GM21723 (cell line): Measurements from ENCODE around the gene L1CAM.

Experiments used
- ATAC-seq: cut with Tn5 transposase; IDR thresholded peaks from one replicate; pipeline ENCODE4 v1.9.1; 2021; ENCODE audit warnings: mild to moderate bottlenecking, moderate library complexity; ENCODE audit not compliant: unreplicated experiment

Gene L1CAM

GRCh38 chrX:153903991-153904957 is 18.3 kb upstream of the L1CAM start, which contains the start of gene AVPR2:
Gene AVPR2, plus strand, starts transcription at chrX:153904673. Its CDS starts 473 bp downstream, at chrX:153905146.
- ATAC-seq = no peak

DNA sequence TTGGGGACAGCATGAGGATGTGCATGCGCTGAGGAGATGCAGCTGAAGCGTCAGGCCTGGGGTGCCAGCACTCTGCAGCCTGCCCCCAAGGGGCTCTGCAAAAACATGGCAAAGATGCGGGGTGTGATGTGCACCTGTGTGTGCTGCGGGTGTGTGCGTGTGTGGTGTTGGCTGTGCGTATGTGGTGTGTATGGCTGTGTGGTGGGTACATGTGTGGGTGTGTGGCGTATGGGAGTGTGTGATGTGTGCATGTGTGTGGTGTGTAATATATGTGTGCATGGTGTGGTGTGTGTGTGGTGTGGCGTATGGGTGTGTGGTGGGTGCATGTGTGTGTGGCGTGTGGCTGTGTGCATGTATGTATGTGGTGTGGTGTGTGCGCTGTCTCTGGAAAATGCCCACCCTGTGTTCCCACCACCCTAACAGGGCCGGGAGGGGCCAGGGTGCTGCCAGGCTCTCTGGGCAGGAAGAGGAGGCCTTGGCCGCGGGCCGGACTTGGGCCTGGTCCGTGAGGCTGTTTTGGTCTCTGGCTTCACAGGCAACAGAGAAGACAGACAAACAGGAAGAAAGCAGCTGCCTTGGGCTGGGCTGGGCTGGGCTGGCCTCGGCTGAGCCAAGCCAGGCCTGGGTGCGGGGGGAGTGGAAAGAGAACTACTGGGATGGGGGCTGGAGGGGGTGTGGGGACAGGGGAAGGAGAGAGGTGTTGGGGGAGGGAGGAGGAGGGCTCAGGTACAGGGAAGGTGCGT is 17.4 kb upstream of the L1CAM start:
- no peak for ATAC-seq

- no peak for ATAC-seq
These were observed 16.4 kb upstream of the L1CAM start for GRCh38 chrX:153902385-153902784.

DNA sequence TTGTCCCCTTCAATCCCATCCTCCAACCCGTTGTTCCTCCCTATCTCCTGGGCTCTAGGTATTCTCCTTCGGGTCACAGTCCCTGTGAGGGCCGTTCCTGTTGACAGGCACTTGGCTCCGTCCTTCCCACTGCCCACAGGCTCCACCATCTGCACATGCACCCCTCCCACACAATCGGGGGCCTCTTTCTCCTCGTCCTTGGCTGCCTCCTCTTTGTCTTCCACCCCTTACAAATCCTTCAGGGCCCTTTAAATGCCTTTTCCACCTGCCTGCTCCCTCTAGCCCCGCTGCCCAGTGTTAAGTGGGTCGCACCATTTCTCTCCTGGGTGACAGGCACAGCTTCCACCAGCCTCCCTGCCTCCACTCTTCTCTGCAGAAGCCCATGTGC is 15.8 kb upstream of the L1CAM start:
- ATAC-seq = no peak

DNA sequence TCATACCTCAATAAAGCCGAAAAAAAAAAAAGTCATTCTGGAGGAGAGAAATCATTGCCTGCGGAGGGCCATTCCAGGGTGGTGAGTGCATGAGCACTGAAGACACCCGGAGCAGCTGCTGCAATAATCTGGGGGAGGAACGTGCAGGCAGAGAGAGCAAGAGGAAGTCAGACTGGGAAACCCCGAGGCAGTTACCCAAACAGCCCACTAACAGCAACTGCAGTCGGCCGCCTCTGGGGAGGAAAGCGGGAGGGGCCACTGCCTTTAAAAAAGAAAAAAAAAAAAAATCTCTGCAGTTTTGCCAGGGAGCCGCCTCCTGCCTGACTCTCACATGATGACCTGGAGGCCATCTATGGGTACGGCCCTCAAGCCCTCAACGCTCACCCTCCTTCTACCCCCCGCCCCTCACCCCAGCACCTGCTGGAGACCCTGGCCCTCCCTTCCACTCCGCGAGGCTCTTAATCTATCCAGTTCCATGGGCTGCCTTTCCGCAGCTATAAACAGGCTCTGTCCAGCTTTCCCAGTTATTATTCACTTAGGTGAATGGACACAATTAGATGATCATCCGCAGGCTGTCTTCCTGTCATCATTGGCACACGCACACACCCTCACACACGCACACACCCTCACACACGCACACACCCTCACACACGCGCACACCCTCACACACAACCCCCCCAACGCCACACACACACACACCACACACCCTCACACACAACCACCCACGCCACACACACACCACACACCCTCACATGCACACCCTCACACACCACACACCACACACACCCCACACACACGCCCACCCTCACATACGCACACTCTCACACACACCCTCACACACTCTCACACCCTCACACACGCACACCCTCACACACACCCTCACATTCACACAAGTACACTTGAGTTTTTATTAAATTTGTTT is 15.1 kb upstream of the L1CAM start:
- peak; percentile 86 for ATAC-seq

DNA sequence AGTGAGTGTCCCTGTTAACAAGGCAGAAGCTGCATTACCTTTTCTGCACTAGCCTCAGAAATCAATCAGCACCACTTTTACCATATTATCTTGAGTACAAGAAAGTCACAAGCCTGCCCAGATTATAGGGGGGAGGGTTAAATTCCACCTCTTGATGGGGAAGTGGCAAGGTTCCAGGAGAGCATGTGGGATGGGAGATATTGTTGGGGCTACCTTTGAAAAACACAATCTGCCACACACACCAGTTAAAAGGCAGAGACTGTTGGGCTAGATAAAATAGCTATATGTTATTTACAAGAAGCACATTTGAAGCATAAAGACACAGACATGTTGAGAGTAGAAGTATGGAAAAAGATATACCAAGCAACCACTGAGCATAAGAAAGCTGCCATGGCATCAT is 11.9 kb upstream of the L1CAM start:
- no peak for ATAC-seq

GRCh38 chrX:153889123-153889522 is 3.1 kb upstream of the L1CAM start:
- no peak for ATAC-seq

DNA sequence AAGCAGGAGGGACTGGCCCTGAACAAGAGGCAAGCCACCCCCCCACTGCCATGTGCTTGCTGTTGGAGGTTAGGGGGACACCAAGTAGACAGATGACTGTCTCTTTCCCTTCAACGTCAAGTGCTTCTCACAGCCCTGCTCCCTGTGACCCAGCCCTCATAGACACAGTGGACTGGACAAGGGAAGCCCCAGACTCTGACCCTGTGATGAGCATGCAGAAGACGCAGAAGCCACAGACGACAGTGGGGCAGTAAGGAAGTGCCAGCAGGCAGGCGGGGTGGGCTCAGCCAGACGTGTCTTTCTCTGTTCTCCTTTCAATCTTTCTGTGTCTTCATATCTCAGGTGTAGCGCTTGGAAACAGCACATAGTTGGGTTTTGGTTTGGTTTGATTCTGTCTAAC is 2.4 kb upstream of the L1CAM start:
- ATAC-seq = no peak

- ATAC-seq = no peak
These were observed 1.4 kb upstream of the L1CAM start for GRCh38 chrX:153887385-153887784.

GRCh38 chrX:153886915-153887314 is 942 bp upstream of the L1CAM start:
- no peak for ATAC-seq

DNA sequence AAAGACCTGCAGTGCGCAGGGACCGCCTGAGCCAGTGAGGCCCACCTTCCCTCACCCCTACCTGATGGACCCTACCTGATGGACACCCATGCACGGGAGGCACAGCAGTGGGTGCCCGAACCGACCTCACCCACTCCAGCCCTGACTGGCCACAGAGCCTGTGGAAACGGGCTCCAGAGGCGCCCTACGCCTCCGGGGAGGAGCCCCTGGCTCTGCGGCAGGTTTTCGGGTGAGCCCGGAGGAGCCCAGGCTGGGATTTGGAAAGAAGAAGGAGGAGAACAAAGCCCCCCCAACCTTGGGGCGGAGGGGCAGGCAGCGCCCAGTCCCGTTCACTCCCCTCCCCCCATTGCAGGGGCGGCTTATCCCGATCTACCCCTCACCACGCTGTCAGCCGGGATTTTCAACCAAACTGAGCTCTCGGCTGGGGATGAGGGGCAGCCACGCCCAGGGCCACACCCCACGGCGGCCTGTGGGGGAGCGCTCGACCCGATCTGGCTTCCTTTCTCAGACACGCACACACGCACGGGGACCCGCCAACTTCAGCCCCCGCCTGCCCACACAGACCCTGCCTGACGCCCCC is 675 bp downstream of the L1CAM start:
- ATAC-seq = no peak

DNA sequence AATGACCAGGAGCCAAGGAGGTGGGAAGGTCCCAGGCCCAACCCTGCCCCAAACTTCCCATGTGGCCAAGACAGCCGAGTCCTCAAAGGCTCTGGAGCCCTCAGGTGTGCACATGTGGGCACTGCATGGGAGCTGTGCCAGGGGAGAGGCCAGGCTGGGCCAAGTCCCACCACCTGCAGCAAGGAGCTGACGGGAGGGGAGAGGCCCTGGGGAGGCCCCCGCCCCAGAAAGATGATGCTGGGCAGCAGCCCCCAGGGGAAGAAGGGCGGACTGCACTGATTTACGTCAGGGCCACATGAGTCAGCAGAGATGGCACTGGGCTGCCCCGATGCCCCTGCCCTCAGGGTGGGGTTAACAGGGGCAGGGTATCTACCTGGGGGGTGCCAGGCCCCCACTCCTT is 1.4 kb downstream of the L1CAM start:
- no peak for ATAC-seq

DNA sequence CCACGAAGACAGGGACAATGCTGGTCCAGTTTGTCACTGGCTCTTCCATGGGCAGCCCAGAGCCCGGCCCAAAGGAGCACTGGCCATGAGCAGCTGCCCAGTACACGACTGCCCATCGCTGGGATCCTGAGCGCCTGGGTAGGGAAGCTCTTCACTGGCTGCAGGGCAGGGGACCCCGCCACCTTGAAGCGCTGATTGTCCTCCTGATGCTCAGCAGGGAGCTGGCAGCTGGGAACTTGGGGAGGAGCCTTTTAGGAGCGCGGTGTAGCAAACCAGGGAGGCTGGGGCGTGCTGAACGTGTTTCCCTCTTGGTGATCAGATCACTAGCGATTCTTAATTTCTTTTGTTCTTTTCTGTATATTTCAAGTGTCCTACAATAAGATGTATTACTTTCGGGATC is 1.8 kb downstream of the L1CAM start:
- ATAC-seq = no peak

DNA sequence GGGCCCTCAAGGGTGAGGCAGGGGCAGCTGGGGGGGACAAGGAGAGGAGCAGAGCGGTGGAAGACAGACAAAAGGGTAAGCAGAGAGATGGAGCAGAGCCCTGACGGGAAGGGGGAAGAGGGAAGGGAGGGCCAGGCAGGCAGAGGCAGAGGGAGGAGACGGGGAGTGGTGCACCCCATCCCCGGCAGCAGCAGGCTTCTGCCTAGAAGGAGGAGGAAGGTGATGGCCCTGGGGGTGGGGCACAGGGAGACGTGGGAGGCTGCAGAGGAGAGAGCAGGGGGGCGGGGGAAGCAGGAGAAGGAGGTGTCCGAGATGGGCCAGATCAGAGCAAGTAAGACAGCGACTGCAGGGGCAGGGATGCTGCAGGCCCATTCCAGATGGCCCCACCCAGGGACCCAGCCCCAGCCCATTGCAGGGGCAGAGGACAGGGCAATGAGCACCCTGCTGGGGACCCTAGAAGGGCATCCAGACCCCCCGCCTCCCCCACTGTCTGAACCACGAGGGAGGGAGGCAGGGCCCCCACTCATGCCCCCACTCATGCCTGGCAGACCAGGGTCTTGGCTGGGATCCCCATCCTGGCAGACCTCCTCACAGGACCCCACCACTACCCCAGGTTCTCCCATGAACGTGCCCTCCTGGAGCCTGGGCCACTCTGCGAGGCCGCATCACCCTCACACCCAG is 2.7 kb downstream of the L1CAM start:
- no peak for ATAC-seq

- ATAC-seq = no peak
These were observed 3.4 kb downstream of the L1CAM start for GRCh38 chrX:153882557-153882956.

DNA sequence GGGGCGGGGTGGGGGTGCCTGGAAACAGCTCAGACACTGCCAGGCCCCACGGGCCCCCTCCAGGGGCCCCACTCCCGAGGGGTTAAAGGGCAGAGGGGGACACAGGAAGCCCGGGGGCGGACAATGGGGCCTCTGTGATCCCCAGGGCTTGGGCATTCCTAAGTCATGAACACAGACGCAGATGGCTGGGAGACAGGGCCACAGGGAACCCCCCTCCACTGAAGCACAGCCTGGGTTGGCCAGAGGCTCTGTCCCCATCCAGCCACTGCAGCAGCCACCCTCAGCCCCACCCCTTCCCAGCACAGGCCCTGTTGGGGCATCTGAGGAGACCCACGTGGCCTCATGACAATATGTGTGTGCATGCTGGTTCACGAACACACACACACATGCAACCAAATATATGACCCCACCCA is 3.9 kb downstream of the L1CAM start:
- no peak for ATAC-seq

DNA sequence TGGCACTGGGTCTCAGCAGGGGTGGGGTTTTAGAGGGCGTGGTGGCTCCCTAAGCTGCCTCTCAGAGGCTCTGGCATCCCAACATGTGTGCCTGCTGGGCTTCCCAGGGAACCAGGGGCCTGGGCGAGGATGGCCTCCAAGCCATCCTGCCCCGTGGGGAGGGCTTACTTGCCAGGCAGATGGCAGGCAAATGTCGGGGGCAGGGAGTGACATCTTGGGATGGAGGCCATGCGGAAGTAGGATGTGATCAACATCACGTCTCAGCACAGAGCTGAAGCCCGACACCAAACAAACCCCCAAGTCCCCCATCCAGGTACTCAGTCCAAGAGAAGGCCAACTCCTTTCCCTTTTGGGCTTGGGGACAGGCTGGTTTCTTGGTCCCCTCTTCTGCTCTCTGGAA is 4.7 kb downstream of the L1CAM start:
- no peak for ATAC-seq

GRCh38 chrX:153880440-153880815 is 5.5 kb downstream of the L1CAM start:
- no peak for ATAC-seq

- no peak for ATAC-seq
These were observed 6.1 kb downstream of the L1CAM start for GRCh38 chrX:153879741-153880439.
